Glomerular visceral epithelial cell (primary cell): Measurements from ENCODE around the gene RNF213.

ENCODE experiments used
- DNase-seq: peaks from one replicate; pipeline ENCODE4 v3.0.0-alpha.2; 2016; ENCODE audit errors: extremely low spot score

The RNF213 gene

DNA sequence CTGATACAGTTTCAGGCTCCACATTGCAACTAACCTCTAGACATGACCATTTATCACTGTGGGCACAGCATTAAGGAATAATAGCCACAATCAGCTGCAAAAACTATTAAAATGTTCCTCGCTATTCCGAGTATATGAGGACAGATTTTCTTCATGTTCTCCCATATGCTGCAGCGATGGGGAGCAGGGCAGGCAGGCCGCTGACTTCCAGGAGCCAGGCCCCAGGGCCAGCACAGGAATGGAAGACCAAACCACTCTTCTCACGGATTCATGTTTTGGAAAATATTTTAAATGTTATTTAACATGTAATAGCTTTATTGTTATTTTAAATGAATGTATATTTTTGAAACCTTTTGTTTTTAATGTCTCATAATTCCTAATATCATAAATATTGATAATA, 110.5 kb downstream of the RNF213 start:
- DNase-seq = no peak

DNA sequence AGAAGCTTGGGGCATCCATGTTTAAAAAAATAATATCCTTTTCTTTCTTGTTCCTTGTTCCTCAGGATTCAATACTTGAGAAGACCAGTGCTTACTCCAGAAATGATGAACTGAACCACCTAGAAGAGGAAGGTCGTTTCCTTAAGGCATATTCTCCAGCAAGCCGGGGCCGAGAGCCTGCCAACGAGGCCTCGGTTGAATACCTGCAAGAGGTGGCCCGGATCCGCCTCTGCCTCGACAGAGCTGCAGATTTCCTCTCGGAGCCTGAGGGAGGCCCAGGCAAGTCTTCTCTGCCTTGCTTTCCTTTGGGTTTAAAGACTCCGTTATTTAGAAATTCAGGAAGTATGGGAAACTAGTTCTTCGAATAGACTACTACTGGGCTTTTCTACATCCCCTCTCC, 111.8 kb downstream of the RNF213 start:
- no peak for DNase-seq

DNA sequence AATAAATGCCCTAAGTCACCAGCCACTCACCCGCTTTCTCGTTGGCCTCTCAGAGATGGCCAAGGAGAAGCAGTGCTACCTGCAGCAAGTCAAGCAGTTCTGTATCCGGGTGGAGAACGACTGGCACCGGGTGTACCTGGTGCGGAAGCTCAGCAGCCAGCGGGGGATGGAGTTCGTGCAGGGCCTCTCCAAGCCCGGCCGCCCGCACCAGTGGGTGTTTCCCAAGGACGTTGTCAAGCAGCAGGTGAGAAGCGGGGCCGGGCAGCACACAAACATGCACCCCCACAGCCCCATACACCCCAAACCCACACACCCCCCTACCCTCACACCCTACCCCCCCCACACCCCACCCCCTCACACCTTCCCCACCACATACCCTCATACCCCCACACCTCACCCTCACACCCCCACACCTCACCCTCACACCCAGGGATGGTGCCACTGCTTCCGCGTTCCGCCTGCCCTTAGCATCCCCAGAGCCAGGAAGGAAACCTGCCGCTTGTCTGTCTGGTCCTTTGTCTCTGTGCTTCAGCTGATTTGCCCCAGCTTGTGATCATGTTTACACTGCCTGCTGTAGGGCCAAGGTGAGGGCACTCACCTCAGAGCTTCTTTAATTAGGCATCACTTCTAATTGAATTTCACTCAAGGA, 112.4 kb downstream of the RNF213 start:
- DNase-seq = no peak

DNA sequence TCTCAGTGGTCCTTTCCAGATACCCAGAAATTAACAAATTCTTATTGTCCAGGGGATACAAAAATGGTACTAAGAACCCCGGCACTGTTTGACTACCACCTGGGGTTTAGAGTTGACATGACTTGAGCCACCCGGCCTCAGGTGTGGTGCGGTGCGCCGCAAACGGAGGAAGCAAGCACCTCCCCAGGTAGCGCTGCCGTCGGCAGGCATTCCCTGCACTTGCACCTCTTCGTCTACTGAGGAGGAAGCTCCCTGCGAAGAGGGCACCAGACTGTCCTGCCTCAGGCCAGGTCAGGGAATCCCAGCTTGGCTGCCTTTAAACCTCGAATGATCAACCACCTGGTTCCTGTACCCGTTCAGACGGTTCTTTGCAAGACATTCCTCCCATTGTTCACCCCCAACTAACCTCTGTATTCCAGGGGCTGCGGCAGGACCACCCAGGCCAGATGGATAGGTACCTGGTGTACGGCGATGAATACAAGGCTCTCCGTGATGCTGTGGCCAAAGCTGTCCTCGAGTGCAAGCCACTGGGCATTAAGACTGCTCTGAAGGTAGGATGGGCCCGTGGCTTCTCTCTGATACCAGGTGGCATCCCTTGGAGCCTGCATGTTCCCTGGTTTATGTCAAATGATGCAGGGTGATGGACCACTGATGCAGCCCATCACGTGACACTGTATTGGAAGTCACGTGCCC, 113.5 kb downstream of the RNF213 start:
- no peak for DNase-seq

DNA sequence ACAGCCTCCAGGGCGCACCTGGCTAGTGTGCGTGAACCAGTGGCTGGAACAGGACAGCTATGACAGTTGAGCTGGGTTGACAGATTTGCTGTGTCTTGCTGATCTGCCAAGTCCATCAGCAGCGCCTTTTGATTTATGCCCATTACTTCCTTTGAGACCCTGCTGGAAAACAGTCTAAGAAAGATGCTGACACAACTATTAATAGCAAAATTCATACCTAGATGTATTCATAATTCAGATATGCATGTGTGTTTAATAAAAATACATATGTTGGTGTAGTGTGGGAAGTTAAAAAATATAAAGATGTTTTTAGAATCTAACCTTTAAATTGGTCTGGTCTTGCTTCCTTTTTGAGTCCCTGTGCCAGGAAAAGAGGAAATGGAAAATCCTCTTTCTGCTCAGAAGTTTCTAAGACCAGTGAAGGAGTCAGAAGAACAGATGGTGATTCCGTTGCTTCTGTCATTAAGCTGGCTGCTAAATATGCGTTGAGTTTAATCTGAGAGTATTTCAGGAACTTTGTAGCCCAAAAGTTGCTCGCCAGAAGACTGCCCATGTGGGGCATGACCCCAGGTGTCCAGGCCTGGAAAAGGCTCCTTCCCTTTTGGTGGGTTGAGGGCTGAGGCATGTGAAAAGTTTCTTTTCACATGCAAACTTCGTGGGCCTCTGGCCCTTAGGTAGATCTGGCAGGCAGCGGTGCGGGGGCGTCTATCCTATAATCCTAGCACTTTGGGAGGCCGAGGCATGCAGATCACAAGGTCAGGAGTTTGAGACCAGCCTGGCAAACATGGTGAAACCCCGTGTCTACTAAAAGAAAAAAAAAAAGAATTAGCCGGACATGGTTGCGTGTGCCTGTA, 114.3 kb downstream of the RNF213 start:
- DNase-seq = no peak

DNA sequence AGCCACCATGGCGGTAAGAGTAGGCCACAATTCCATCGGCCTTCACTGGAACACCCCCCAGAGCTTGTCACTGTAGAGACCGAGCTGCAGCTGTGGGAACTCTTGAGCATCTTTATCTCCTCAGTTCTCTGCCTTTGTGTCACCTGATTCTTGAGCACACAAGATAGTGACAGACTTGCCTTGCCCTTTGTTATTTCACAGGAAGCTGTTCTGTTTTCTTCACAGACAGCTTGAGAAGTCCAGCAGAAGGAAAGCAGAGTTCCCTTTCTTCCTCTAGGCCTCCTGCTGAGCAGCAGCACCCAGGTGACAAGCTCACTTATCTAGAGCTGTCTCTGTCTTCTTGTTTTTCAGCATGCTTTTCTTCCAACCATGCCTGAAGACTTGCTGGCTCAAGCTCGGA, 115.9 kb downstream of the RNF213 start:
- DNase-seq = no peak

DNA sequence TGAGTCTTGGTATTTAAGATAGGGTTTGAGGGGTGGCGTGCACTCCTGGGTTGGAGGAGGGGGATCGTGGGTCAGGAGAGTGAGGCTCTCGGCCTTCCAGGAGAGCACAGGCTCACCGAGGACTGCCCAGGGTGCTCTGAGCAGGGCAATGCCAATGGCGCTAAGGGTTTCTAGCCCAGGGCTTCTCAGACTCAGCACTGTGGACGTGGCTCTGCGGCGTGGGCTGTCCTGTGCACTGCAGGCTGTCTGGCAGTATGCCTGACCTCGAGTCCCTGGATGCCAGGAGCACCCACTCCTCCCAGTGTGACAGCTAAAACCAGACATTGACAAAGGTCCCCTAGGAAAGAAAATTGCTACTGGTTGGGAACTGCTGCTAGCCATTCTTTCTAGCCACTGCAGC, 117.1 kb downstream of the RNF213 start:
- no peak for DNase-seq

DNA sequence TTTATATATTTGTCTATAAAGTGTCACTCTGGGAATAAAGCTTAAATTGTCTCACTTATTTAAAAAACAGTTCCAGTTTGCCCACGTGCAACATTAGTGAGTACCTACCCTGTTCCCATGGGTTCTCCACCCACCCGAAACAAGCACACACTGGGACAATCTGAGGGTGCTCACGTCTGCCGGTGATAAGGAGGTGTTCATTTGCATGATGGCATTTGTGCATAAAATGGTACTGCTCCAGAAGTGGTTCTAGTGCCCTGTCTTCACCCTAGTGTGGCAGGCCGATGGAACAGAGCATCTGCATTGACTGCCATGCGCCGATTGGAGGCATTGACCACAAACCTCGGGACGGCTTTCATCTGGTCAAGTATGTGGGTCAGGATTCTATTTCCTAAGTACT, 118.7 kb downstream of the RNF213 start:
- DNase-seq = no peak

DNA sequence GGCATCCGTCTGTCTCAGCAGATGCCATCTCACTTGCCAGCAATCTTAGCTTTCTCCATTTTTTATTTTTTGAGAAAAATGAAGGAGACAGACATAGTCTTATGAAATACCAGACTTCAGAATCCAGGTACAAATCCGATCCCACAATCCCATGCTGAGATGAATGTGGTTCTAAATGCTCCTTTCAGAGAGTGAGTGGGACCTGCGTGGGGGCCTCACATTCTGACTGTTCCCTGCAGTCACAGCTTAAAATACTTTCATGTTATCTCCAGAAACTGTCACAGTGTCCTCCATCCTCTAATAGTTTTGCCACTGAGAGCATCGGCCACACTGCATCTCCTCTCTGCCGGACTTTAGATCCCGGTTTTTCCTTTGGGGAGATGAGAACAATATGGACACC, 119.4 kb downstream of the RNF213 start:
- no peak for DNase-seq

DNA sequence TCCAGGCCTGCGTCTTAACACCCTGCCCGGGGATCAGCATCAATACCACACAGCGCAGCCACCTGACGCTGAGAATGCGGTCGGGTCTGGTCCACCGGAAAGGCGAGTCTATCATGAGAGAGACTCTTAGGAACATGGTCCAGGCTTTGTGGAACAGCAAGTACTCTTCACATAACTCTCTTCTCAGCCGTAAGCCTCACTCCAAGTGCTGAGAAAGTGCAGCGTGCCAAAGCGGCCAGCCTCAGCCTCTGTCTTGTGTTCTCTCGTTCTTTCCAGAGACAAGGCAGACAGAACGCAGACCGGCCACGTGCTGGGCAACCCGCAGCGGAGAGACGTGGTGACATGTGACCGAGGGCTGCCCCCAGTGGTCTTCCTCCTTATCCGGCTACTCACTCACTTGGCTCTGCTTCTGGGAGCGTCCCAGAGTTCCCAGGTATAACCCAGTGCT, 119.9 kb downstream of the RNF213 start:
- DNase-seq = no peak

DNA sequence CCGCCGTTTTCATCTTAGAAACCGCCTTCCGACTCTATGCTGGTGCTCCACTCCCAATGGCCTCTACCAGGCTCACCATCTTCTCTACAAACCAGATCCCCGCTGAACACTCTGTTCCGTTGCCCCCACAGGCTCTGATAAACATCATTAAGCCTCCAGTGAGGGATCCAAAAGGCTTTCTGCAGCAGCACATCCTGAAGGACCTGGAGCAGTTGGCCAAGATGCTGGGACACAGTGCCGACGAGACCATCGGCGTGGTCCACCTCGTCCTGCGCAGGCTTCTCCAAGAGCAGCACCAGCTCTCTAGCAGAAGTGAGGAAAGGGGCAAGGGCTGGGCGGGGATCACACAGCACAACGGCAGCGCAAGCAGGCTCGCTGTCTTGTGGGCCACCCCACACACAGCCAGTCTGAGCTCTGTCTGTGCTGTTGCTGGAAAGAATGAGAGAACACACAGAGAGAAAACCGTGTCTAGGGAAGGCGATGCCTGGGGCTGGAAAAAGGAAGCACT, 120.8 kb downstream of the RNF213 start:
- DNase-seq = no peak

DNA sequence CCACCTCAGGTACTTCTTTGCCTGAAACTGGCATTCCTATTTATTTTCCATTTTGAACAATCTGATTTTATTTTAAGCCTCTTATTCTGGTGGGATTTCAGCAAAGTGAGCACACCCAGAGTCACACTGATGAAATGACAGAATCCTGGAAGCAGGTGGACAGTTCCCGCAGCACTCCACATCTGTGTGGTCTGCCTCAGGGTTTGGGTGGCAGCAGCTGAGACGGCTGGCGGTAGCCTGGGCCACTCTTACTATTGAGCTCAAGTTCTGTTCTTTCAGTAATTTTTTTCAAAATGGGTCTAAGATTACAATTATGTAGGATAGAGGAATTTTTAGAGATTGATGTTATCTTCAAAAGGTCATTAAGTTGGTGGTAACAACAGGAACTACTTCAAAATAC, 121.8 kb downstream of the RNF213 start:
- no peak for DNase-seq

DNA sequence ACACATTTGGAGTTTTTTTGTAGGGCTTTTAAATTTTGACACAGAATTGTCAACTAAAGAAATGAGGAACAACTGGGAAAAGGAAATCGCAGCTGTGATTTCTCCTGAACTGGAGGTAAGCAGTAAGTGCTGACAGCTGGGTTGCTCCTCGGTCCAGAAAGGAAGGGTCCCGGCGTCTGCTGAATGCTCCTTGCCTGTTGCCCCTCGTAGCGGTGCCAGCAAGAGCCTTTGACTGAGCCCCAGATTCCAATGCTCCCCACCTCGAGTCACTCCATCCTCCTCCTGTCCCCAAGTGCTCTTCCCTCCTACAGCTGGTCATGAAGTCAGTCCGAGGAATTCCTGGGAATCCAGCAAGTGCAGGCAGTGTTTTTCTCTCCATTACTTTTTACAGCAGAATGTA, 122.3 kb downstream of the RNF213 start:
- DNase-seq = no peak

DNA sequence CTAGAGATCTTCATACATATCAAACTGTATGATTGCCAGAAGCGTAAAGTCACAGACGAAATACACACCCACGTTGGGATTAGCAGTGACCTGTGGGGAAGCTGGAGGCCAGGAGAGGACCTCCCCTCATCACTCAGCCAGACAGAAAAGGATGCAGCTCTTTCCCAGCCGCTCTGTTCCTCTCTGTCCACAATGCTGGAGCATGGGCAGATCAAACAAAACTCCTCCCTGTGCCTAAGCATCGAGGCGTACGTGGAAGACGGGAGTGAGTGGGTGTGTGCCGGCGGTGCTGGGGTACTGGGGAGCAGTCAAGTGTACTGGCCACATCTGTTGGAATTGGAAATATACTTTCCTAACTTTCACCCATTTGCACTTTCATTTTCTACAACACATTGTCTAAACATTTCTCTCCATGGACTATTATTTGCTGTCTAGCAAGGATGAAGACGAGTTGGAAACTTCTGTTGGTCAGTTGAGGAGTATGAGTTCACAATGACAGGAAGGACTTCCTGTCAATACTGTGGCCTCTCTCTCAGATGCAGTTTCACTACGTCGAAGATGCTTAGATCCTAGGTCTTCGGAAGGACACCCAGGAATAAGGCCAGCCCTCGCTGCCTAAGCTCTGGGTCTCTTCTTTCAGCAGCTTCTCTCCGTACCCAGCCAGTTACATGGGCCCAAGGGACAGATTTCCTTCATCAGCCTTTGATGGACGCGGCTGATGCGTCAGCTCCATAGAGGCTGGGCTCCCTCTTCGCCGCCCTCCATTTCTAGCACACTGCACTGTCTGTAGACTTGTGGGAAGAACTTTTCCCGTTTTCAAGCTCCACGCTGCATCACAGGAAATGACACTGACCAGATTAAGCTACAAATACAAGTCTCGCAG, 123.7 kb downstream of the RNF213 start:
- DNase-seq = no peak

DNA sequence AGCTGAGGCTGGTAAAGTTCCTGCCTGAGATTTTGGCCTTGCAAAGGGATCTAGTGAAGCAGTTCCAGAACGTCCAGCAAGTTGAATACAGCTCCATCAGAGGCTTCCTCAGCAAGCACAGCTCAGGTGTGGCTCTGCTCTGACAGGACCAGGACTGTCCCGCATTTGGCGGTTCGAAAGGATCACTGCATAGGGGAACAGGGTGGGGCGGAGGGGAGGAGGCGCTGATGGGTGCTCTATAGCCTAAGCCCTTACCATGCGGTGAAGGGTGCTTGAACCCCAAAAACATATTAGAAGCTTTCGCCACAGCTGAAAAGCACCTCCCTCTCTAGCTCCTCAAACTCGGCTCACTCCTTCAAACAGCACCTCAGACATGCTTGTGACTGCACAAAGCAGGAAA, 124.4 kb downstream of the RNF213 start:
- no peak for DNase-seq

DNA sequence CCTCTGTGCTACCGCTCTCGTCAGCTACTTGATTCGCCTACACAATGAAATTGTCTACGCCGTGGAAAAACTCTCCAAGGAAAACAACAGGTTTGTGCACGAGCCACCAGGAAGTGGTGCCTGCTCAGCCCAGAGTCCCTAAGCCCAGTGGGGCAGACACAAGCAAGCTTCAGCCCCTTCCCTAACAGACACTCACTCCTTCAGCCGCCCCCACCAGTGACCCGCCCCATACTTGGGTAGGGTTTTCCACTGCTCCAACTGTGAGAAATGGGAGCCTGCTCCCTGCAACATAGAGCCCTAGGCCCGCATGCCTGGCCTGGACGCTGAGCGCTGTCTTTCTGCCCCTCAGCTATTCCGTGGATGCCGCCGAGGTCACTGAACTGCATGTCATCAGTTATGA, 125.7 kb downstream of the RNF213 start:
- DNase-seq = no peak

DNA sequence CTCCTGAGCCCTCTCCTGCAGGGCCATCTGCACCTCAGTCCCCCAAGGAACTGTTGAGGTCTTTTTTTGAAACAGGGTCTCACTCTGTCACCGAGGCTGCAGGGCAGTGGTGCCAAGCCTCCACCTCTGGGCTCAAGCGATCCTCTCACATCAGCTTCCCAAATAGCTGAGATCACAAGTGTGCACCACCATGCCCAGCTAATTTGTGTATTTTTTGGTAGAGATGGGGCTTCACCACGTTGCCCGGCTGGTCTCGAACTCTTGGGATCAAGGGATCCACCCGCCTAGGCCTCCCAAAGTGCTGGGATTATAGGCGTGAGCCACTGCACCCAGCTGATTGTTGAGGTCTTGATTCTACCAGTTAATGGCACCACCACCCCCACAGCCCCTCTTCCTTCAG, 126.4 kb downstream of the RNF213 start:
- no peak for DNase-seq

DNA sequence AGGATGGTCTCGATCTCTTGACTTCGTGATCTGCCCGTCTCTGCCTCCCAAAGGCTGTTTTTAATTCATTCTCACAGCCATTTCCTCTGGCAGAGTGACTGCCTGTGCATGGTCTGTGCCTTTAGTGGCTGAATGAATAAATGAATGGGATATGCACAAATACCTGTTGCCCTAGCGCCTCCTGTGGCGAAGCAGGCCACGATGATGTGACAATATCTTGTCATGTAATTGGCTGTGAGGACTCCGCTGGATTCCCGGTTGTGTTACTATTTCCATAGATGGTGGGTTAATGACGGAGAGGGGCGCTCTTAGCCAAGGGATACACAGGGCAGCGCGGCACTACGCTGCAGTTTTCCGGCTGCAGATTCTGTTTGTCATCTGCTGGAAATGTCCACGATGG, 127.5 kb downstream of the RNF213 start:
- no peak for DNase-seq

DNA sequence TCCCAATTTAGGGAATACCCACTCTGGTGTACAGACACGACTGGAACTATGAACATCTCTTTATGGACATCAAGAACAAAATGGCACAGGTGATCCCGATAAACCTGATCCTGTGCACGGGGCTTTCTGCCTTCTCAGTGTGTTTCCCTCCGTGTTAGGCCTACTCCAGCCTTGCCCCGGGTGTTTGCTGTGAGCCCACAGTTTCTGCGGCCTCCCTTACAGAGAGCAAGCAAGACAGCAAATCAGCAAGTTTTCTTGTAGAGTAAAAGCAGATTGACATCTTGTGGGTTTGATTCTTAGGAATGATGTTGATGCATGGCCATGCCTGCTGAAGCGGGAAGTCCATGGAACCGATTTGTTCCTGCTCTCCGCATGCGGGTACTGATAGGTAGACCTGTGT, 127.9 kb downstream of the RNF213 start:
- DNase-seq = no peak

DNA sequence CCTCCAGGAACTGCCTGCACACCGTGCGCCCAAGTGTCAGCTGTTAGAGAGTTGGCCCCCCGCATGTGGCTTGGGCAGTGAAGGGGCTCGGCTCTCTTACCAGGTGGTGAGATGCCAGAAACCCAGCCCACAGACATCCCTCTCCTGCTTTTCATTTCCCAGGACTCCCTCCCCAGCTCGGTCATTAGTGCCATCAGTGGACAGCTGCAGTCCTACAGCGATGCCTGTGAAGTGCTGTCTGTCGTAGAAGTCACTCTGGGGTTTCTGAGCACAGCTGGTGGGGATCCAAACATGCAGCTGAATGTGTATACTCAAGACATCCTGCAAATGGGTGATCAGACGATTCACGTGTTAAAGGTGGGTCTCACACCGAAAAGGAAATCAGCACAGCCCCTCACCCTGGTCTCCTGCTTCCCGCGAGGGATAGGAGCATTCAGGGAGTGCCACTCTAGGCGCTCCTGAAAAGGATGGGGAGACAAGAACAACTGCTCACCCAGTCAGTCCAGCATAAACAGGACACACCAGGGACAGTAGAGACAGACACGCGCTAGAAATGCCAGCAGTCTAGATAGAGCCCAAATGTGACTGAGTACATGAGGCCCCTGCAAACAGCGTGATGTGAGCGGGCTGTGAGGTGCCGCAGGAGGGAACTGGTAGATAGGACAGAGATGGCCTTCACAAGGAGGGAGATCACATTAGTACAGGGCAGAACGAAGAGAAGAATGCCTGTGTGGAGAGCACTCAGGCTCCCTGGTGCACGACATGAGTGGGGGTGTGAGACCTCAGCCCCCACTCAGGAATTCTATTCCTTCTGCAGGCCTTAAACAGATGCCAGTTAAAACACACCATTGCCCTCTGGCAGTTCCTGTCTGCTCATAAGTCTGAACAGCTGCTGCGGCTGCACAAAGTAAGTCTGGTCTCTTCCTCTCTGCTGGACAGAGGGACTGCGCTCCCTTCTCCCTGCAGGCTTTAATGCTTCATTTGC, 128.7 kb downstream of the RNF213 start:
- no peak for DNase-seq
